GM12878 (cell line): ENCODE data around the gene UFD1.

Experiments used
- BHLHE40 ChIP-seq, 2 experiments: fragments of 450-650 bp in 1 of 2; IDR thresholded peaks; 2 replicates each; pipeline ENCODE4 v1.6.1; 2011 to 2017; ENCODE audit warnings: low read depth in 2 of 2, borderline replicate concordance in 1 of 2, improper control_type of control experiment in 1 of 2, low read length in 1 of 2, mild to moderate bottlenecking in 1 of 2
- CTCF ChIP-seq, 3 experiments: IDR thresholded peaks in 2 of 3; conservative IDR thresholded peaks in 1 of 3; 2 replicates each; pipeline ENCODE4 v1.5.1; 2011; ENCODE audit warnings: low read depth in 3 of 3, low read length in 3 of 3, mild to moderate bottlenecking in 3 of 3, control low read depth in 2 of 3, moderate library complexity in 2 of 3, inconsistent platforms in 1 of 3, mixed read lengths in 1 of 3; ENCODE audit not compliant: control insufficient read depth in 2 of 3, insufficient read depth in 1 of 3; ENCODE audit errors: extremely low read depth in 1 of 3
- EZH2 ChIP-seq: IDR thresholded peaks from 2 replicates; pipeline ENCODE4 v1.6.1; 2012; ENCODE audit warnings: low read depth, mild to moderate bottlenecking, control low read depth, inconsistent platforms, low read length, borderline replicate concordance; ENCODE audit not compliant: control insufficient read depth
- IKZF2 ChIP-seq, 2 experiments: fragments of 450-650 bp; IDR thresholded peaks; 2 replicates each; pipeline ENCODE4 v1.6.1; 2017; ENCODE audit warnings: mild to moderate bottlenecking in 2 of 2, moderate library complexity in 2 of 2
- NR2F1 ChIP-seq: fragments of 450-650 bp; conservative IDR thresholded peaks from 2 replicates; pipeline ENCODE4 v1.6.1; 2017; ENCODE audit warnings: mild to moderate bottlenecking
- POLR2A ChIP-seq: IDR thresholded peaks from 2 replicates; pipeline ENCODE4 v1.6.1; 2011; ENCODE audit warnings: low read depth, mild to moderate bottlenecking, low read length
- REST ChIP-seq: IDR thresholded peaks from 2 replicates; pipeline ENCODE4 v1.6.1; 2012; ENCODE audit warnings: mild to moderate bottlenecking, low read depth, low read length
- RFX5 ChIP-seq: IDR thresholded peaks from 2 replicates; pipeline ENCODE4 v1.6.1; 2011; ENCODE audit warnings: low read depth, low read length, improper control_type of control experiment
- SIN3A ChIP-seq: IDR thresholded peaks from 2 replicates; pipeline ENCODE4 v1.6.1; 2012; ENCODE audit warnings: low read depth, low read length, improper control_type of control experiment
- TARDBP ChIP-seq: IDR thresholded peaks from 2 replicates; pipeline ENCODE4 v1.6.1; 2016; ENCODE audit warnings: borderline replicate concordance

- TF ChIP-seq POLR2A: no peak
- no peak for TF ChIP-seq SIN3A
- TF ChIP-seq IKZF2 (IDR thresholded peaks at IDR 0.05): no peak
- TF ChIP-seq REST: no peak
- TF ChIP-seq TARDBP: no peak
- TF ChIP-seq BHLHE40 (IDR thresholded peaks at IDR 0.05; ENCODE audit: borderline replicate concordance in 1 of 2, low read depth in 2 of 2, low read length in 1 of 2): no peak
- TF ChIP-seq RFX5: no peak
- no peak for TF ChIP-seq NR2F1
- no peak for TF ChIP-seq CTCF (IDR thresholded peaks at IDR 0.05 in 2 of 3, conservative IDR thresholded peaks at IDR 0.05 in 1 of 3; ENCODE audit: control insufficient read depth in 2 of 3, extremely low read depth in 1 of 3, insufficient read depth in 1 of 3, low read depth in 3 of 3, low read length in 3 of 3)
- no peak for TF ChIP-seq EZH2
Observed at GRCh38 chr22:19527321-19527721, 48.3 kb upstream of the UFD1 start.
